Stimulated activated CD8-positive, alpha-beta memory T cell treated with anti-CD3 and anti-CD28 coated beads, Interleukin-4, amount 100 ng/mL, for 24 hours (primary cell): ENCODE measurements around the gene OR2J1.
"Not testable (repeated sequence)": the region's sequence is repeated elsewhere in the genome, so short reads cannot be mapped to it uniquely, and the experiment has no call there.

ENCODE experiments used
- DNase-seq: peaks from one replicate; pipeline ENCODE4 v3.0.0-alpha.2; 2020; ENCODE audit warnings: low read depth

OR2J1 gene

DNA sequence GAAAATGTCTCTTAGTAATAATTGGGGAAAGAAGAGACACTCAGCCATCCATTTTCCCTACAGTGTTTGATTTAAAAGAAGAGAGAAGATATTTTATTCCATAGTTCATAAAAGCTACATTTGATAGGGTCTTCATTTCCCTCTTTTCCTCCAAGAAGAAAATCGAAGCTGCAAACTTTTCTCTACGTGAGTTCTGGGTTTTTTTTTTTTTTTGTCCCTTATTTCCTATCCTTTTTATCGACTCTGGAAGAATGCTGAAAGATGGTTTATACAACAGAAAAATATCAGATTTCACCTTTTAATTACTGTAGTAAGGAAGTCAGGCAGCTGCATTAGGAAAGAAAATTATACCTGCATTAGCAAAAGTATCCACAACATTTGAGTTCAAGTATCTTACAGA, at the start of gene OR2J1:
OR2J1 (plus strand) TSS at position 301 of the 400 bp plus-strand sequence. CDS start 1,453 bp downstream, outside the sequence.
- DNase-seq, result no peak

DNA sequence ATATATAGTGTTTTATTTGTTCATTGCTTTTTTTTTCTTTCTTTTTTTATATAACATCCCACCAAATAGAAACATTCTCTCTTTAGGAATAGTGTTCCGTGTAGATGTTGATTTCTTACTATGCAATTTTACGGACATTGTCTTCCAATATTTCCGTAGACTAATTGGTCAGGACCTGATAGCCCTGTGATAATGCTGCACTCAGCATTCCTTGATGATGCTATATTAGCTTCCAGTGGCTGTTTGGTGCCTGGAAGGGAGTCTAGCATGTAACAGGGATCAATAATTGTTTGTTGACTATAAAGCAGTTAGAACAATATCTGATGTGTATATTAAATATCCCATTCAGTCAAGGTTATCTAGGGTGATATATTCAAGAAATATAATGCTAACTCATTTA, 47.6 kb upstream of the OR2J1 start:
- no peak for DNase-seq

DNA sequence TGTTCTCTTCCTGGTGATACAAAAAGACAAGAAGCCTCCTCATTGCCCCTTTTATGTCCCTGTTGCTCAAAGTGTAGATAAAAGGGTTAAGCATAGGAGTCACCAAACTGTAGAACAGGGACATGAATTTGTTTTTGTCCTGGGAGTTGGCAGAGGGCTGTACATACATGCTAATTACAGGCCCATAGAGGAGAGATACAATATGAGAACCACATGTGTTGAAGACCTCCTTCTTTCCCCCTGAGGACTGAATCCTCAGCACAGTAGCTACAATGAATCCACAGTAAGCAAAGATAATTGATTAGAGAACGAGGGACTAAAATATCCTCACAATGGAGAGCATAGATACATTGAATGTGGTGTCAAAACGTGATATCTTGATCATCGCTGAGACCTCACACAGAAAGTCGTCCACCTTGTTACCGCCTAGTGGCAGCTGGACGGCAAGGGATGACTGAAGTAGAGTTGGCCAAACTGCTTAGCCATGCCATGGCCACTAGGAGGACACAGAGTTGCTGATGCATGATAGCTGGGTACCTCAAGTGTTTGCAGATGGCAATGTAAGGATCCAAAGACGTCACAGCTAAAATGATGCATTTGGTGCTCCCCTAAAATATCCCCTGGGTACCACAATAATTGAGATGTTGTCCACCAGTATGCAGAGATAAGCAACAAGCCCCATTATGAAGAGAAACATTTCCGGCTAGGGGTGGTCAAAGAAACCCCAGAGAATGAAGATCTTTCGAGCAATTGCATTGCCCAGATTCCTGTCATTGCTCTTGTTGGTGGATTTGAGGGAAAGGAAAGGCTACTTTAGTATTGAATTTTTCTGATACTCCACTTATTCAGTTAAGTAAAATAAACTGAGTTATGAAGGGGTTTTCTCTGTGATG, 27.2 kb upstream of the OR2J1 start:
- DNase-seq, result no peak

DNA sequence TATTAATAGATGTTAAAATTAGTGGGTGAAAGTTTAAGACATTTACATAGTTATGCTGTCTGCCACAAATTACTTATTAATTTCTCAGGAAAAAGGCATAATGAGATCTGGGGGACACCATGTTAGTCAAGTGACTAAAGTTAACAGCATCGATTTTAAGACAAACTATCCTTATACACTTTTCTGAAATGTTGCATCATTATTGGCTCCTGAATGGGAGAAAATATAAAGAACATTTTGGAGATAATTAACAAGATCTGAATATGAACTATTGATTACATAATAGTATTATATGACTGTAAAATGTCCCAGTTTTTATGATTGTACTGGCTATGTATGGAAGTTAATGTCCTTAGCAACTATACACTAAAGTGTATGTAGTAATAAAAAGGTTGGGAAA, 20.1 kb upstream of the OR2J1 start:
- no peak for DNase-seq

DNA sequence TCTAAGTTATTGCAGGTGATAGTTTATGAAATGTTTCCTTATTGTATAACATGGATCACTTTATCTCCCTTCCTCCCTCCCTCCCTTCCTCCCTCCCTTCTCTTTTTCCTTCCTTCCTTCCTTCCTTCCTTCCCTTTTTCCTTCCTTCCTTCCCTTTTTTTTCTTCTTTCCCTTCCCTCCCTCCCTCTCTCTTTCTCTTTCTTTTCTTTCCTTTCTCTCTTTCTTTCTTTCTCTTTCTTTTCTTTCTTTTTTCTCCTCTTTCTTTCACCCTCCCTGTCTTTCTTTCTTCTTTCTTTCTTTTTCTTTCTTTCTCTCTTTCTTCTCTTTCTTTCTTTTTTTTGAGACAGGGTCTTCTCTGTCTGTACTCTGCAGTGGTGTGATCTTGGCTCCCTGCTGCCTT, 18.0 kb upstream of the OR2J1 start:
- no peak for DNase-seq

DNA sequence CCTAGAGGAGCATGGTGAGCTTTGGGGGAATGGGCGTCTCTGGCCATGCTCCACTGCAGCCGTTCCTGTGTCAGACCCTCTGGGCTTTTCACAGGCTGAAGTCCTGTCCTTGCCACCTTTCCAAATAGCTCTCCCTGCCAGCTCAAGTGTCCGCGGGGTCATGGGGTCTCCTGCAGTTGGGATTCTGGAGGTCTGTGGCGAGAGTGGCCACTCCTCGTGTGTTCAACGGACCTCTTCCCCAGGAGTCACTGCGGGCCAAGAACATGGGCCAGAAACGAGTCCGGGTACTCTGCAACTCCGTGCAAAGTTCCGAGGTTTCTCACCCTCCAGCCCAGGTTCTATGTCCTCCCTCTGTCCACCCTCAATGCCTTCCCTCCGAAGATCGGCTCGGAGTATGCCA, 16.8 kb upstream of the OR2J1 start:
- no peak for DNase-seq

DNA sequence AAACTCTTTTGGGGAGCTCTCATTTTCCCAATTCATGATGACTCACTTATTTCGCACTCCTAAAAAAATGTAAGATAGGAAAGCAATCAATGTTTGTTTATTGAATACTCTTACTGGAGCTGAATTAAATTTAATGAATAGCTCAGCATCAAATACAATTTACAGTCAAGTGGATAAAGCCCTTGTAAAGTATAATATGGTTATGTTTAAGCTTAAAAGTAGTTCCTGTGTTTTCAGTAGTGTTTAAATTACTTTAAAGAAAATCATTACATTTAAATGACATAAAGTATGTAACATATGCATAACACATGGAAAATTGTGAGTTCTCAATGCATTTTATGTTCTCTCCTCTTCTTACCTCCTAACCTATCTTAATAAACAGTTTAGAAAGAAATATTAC, 12.1 kb upstream of the OR2J1 start, which contains the start of gene OR2B3:
OR2B3 (minus strand) TSS at position 101 of the 400 bp plus-strand sequence; CDS start at position 36, 65 bp downstream.
- DNase-seq, result no peak

DNA sequence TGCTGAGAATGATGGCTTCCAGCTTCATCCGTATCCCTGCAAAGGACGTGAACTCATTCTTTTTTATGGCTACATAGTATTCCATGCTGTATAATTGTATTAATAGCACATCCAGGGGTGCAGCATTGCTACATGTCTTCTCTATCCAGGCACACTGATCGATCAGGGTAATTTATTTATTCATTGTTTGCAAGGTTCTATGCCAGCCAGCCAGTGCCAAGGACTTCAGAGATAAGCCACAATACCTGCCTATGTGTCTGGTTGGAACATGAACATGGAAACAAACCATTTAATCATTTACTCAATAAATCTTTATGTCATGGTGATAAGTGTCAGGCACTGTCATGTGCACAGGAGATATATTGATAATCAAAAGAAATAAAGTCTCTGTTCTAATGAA, 6.3 kb upstream of the OR2J1 start:
- no peak for DNase-seq

DNA sequence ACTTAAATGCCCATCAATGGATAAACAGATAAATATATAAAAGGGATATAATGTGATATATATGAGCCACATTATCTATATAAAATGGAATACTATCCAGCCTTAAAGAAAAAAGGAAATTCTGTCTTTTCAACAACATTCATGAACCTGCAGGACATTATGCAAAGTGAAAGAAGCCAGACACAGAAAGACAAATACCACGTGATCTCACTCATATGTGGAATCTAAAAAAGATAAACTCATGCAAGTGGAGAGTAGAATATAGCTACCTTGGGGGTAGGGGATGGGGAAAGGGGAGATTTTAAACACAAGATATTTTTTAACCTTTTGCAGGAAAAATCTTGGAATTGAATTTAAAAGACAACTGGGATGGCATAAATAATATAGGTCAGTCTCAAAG, 1.5 kb upstream of the OR2J1 start:
- no peak for DNase-seq

DNA sequence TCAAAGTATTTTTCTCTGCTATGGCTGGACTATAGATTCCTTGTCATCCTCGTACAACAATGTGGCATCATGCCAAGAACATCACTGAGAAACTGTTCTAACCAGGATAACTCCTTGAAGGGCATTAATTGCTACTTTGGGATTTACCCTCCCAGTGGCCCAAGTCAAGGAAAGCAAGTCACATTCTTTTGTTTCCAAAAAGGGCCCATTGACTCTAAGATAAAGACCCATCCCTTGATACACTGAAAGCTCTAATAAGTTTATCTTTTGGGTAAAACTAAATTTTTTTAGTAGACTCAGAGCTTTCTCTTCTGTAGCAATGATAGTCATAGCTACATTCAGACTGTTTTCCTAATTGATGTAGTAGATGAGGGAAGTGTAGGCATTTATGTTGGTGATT, 8.5 kb downstream of the OR2J1 start, which contains the start of gene OR2J3:
OR2J3 (plus strand) TSS at position 301 of the 400 bp plus-strand sequence. CDS start 3,833 bp downstream, outside the sequence.
- DNase-seq, result no peak

DNA sequence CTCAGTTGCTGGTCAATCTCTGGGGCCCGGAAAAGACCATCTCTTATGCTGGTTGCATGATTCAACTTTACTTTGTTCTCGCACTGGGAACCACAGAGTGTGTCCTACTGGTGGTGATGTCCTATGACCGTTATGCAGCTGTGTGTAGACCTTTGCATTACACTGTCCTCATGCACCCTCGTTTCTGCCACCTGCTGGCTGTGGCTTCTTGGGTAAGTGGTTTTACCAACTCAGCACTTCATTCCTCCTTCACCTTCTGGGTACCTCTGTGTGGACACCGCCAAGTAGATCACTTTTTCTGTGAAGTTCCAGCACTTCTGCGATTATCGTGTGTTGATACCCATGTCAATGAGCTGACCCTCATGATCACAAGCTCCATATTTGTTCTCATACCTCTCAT, 12.8 kb downstream of the OR2J1 start:
- DNase-seq, result no peak

DNA sequence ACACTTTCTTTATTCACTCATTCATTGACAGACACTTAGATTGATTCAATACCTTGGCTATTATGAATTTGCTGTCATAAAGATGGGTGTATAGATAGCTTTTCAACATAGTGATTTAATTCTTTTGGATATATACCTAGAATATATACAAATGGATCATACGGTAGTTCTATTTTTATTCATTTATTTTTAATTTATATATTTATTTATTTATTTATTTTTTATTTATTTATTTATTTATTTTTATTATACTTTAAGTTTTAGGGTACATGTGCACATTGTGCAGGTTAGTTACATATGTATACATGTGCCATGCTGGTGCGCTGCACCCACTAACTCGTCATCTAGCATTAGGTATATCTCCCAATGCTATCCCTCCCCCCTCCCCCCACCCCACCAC, 15.7 kb downstream of the OR2J1 start:
- not testable (repeated sequence) for DNase-seq

DNA sequence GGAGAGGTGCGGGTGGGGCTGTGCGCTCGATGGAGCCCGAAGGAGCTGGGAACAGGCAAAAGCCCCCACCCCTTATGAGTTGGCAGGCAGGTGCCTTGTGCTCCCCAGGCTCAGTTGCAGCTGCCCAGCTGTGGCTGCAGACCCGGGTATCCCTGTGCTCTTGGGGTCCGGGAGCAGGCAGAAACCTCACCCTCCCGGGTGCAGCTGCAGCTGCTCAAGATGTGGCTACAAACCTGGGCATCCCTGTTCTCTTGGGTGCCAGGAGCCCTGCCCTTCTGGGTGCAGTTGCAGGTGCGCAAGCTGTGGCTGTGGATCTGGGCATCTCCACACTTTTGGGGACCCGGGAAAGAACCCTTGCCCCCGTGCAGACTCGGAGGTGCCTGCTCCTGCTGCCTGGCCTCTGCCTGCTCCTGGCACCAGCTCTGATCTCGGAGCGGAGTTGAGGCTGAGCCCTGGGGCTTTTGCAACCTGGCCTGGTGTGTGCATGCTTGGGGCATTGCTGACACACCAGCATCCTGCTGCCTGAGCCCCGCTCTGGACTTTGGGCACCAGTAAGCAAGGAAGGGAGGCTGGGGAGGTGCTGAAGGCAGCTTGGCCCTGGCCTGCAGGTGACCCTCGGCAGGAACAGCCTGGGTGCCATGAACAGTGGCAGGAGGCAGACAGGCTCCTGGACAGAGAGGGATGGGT, 30.2 kb downstream of the OR2J1 start:
- no peak for DNase-seq

DNA sequence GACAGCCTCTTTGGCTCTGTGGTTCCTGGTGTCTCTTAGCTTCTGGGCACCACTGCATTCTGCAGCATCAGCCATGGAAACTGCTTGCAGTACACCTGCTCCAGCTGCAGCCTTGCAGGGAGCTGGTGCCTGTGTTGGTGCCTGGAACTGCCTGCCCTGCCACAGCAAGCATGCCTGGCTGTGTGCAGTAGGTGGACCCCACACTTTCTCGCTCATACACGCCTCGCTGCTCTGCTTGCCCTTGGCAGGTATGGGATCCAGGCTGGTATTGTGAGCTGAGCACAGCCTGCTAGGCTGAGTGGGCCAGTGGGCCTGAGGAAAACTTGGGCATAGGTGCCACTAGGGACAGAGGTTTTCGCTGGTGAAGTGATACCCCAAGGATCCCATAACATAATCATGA, 31.4 kb downstream of the OR2J1 start:
- no peak for DNase-seq

DNA sequence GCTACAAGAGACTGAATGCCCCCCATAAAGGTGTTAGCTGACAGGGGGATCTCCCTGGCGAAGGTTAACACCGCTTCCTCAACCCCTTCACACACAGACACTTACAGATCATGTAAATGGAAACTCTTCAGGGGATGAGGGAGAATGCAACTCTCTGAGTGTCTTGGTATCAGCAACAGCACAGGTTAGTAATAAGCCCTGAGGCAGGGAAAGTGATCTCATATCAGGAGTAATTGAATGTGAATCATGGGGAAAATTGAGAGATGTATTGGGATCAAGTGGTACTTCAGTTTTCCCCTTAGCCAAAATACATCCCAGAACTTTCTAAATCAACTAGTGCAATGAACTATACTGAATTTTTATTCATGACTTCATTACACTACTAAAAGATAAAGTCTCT, 32.4 kb downstream of the OR2J1 start:
- no peak for DNase-seq

DNA sequence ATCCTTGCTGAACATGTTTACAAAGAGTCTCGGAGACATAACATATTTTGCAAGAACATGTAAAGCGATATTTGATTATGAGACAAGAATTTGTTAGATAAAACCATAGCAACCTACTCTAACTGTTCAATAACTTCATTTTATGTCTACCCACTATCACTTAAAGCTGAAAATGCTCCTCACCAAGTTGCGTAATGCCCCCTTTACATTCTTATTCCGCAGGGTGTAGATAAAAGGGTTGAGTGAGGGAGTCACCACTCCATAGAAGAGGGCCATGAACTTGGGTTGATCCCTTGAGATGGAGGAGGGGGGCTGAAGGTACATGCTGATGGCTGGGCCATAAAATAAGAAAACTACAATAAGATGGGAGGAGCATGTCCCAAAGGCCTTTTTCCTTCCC, 38.4 kb downstream of the OR2J1 start:
- DNase-seq, result no peak

DNA sequence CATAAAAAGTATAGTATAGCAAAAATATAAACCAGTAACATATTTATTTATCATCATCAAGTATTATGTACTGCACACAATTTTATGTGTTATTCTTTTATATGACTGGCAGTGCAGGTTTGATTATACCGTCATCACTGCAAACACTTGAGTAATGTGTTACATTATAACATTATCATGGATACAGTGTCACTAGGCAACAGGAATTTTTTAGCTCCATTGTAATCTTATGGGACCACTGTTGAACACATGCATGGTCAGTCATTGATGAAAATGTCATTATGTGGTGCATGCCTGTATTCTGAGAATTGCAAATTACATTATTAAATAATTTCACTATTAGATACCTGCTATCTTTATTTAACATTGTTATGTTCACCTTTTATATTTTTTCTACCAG, 42.3 kb downstream of the OR2J1 start:
- no peak for DNase-seq

DNA sequence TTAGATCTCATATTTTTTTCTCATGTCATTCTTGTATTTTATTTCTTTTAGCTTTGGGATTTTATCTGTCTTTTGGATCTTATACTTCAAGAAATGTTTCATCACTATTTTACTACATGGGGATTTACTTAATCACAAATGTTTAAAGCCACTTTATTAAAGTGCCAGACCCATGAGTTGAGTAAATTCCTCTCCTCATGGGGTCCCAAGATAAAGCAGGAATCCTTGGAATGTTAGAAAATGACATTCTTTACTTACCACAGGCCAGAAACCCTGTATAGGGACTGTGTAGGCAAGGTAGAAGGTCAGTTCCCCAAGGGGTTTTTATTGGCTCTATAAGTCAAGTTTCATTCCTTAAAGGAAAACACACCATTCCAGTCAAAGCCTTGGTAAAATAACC, 43.0 kb downstream of the OR2J1 start:
- DNase-seq, result no peak

DNA sequence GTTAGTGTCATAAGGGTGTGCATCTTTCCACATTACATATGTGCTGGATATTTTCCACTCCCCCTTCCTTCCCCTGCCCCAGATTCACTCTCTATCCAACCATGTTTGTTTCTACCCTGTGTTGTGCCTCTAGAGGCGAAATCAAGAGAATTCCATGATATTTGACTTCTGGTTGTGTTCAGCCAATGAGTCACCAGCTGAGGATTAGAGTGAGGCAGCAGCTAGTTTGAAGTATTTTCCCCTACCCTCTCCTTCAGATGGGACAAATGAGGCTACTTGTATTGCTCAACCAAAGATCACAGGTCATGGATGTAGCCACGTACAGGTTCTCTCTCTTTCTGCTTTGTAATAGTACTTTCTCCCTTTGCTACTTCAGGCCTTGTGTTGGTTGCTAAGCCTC, 46.9 kb downstream of the OR2J1 start:
- no peak for DNase-seq

DNA sequence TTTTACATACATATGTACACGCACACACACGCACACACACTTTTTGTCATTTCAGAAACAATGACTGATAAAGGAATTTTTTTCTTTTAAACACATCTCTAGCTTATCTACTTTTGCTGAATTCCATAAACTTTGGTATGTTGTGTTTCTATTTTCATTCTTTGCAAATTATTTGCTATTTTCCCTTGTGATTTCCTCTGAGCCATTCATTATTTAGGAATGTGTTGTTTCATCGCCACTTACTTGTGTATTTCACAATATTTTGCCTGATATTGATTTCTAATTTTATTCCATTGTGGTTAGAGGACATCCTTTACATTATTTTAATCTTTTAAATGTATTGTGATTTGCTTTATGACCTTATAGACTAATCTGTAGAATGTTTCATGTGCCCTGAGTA, 47.8 kb downstream of the OR2J1 start:
- no peak for DNase-seq

DNA sequence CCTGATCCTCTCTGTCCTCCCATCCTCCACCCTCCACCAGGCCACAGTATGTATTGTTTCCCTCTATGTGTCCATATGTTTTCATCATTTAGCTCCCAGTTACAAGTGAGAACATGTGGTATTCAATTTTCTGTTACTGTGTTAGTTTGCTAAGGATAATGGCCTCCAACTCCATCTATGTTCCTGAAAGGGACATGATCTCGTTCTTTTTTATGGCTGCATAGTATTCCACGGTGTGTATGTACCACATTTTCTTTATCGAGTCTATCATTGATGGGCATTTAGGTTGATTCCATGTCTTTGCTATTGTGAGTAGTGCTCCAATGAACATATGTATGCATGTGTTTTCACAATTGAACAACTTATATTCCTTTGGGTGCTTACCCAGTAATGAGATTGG, 50.2 kb downstream of the OR2J1 start:
- DNase-seq, result not testable (repeated sequence)
